HL-60 (cell line): Measurements from ENCODE around the gene PLGRKT.

Experiments
- DNase-seq, 2 experiments: peaks; one replicate each; pipeline ENCODE4 v3.0.0-alpha.2; 2010 to 2020; ENCODE audit warnings: low read depth in 1 of 2, low spot score in 1 of 2
- H3K27ac ChIP-seq: fragments of 250-450 bp; sonication (Bioruptor Pico); replicated peaks from 2 replicates; pipeline ENCODE4 v1.5.1; 2020; ENCODE audit warnings: mild to moderate bottlenecking, moderate library complexity
- H3K27me3 ChIP-seq: fragments of 250-450 bp; sonication (Bioruptor Pico); 2 replicates; pipeline ENCODE4 v1.5.1; 2021; ENCODE audit warnings: mild to moderate bottlenecking, moderate library complexity; ENCODE audit not compliant: insufficient read depth, poor library complexity, severe bottlenecking
- H3K4me3 ChIP-seq: replicated peaks from 2 replicates; pipeline ENCODE4 v1.5.1; 2011; ENCODE audit warnings: mild to moderate bottlenecking, control low read depth, low read length; ENCODE audit not compliant: insufficient read depth
- CTCF ChIP-seq: IDR thresholded peaks from one replicate; pipeline ENCODE4 v1.5.1; 2011; ENCODE audit warnings: low read length, control low read depth, inconsistent platforms; ENCODE audit not compliant: insufficient read depth
- GABPA ChIP-seq: IDR thresholded peaks from 2 replicates; pipeline ENCODE4 v1.6.1; 2012; ENCODE audit warnings: low read depth
- POLR2AphosphoS5 ChIP-seq: IDR thresholded peaks from 2 replicates; pipeline ENCODE4 v1.6.1; 2012; ENCODE audit warnings: low read depth
- REST ChIP-seq: IDR thresholded peaks from 2 replicates; pipeline ENCODE4 v1.6.1; 2012; ENCODE audit warnings: low read depth; ENCODE audit not compliant: insufficient replicate concordance
- SPI1 ChIP-seq: IDR thresholded peaks from 2 replicates; pipeline ENCODE4 v1.6.1; 2012; ENCODE audit warnings: low read depth, mild to moderate bottlenecking, borderline replicate concordance

Gene PLGRKT

GRCh38 chr9:5483306-5483705 lies 45.6 kb upstream of the PLGRKT start:
- no peaks in the 10 kb centered on the region for H3K27me3 ChIP-seq
- no peak overlapping the region for H3K27ac ChIP-seq
- DNase-seq = no peak
- TF ChIP-seq GABPA (no peak), SPI1 (no peak), POLR2AphosphoS5 (no peak), REST (no peak), CTCF (no peak)
- H3K4me3 ChIP-seq = no peak overlapping the region

- H3K4me3 ChIP-seq = no peak overlapping the region
- H3K27me3 ChIP-seq = no peaks in the 10 kb centered on the region
- TF ChIP-seq GABPA (no peak), REST (no peak), SPI1 (no peak), CTCF (no peak), POLR2AphosphoS5 (no peak)
- no peak for DNase-seq
- H3K27ac ChIP-seq = no peak overlapping the region
Measured at GRCh38 chr9:5482194-5482593, 44.5 kb upstream of the PLGRKT start.

GRCh38 chr9:5481322-5482040 lies 43.8 kb upstream of the PLGRKT start:
- no peak for DNase-seq
- Histone ChIP-seq H3K4me3 (no peak overlapping the region), H3K27ac (no peak overlapping the region), H3K27me3 (no peaks in the 10 kb centered on the region)
- TF ChIP-seq POLR2AphosphoS5 (no peak), SPI1 (peak; percentile 80)

GRCh38 chr9:5480919-5481318 lies 43.2 kb upstream of the PLGRKT start:
- H3K27me3 ChIP-seq = no peaks in the 10 kb centered on the region
- no peak for DNase-seq
- no peak overlapping the region for H3K27ac ChIP-seq
- no peak overlapping the region for H3K4me3 ChIP-seq
- TF ChIP-seq CTCF (no peak), REST (no peak)
